Measurements from ENCODE around the gene PGAP6. TPM values are rescaled to one million over a fixed set of nuclear protein-coding genes. Genes with fewer than 3 reads are reported as not detected.
A peak's percentile ranks its signal among the peaks of the same experiment; 100 is the strongest.

The PGAP6 gene
- total and polyA plus RNA-seq, 9 of the 15 experiments (the other 6 are each of a cell fraction or from before 2014, with no cell fraction given) = 0.45 to 50.2 (median 39.3) TPM

DNA sequence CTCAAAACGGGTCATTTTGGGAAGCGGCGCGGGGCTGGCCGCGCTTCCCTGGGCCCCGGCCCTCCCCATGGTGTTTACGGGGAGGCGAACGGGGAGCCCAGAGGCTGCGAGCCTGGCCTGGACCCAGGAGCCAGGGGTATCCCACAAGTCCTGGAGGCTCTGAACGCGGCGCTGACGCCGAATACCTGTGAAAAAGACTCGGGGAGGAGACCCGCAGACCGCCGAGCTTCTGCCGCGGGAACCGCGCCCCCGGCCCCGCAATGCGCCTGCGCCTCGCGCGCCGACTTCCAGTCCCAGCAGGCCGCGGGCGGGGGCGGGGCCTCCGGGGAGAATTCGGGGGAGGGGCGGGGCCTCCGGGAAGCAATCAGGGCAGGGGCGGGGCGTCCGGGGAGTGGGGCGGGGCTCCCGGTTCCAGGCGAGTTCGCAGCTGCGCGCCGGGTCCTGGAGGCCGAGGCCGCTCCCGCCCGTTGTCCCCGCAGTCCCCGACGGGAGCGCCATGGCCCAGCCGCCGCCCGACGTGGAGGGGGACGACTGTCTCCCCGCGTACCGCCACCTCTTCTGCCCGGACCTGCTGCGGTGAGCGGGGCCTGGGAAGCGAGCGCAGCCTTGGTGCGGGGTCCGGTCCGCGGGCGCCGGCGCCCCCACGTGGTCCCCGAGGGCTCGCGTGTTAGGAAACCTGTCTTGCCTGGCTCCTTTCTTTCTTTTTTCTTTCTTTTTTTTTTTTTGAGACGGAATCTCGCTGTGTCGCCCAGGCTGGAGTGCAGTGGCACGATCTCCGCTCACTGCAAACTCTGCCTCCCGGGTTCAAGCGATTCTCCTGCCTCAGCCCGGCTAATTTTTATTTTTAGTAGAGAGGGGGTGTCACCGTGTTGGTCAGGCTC is 19.9 kb upstream of the PGAP6 start, which contains the start of gene DECR2 (continued):
- TF ChIP-seq, protein P1, sequence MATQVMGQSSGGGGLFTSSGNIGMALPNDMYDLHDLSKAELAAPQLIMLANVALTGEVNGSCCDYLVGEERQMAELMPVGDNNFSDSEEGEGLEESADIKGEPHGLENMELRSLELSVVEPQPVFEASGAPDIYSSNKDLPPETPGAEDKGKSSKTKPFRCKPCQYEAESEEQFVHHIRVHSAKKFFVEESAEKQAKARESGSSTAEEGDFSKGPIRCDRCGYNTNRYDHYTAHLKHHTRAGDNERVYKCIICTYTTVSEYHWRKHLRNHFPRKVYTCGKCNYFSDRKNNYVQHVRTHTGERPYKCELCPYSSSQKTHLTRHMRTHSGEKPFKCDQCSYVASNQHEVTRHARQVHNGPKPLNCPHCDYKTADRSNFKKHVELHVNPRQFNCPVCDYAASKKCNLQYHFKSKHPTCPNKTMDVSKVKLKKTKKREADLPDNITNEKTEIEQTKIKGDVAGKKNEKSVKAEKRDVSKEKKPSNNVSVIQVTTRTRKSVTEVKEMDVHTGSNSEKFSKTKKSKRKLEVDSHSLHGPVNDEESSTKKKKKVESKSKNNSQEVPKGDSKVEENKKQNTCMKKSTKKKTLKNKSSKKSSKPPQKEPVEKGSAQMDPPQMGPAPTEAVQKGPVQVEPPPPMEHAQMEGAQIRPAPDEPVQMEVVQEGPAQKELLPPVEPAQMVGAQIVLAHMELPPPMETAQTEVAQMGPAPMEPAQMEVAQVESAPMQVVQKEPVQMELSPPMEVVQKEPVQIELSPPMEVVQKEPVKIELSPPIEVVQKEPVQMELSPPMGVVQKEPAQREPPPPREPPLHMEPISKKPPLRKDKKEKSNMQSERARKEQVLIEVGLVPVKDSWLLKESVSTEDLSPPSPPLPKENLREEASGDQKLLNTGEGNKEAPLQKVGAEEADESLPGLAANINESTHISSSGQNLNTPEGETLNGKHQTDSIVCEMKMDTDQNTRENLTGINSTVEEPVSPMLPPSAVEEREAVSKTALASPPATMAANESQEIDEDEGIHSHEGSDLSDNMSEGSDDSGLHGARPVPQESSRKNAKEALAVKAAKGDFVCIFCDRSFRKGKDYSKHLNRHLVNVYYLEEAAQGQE (IDR thresholded peaks at IDR 0.05; ENCODE audit: borderline replicate concordance) = peak; percentile 65
- TF ChIP-seq, protein P1 (CRISPR knock-in tag; IDR thresholded peaks at IDR 0.05; ENCODE audit: low read depth) = no peak
- TF ChIP-seq, protein P2, sequence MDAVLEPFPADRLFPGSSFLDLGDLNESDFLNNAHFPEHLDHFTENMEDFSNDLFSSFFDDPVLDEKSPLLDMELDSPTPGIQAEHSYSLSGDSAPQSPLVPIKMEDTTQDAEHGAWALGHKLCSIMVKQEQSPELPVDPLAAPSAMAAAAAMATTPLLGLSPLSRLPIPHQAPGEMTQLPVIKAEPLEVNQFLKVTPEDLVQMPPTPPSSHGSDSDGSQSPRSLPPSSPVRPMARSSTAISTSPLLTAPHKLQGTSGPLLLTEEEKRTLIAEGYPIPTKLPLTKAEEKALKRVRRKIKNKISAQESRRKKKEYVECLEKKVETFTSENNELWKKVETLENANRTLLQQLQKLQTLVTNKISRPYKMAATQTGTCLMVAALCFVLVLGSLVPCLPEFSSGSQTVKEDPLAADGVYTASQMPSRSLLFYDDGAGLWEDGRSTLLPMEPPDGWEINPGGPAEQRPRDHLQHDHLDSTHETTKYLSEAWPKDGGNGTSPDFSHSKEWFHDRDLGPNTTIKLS (IDR thresholded peaks at IDR 0.05; ENCODE audit: borderline replicate concordance, low read depth) = peak; percentile 27; the same call in 1 of the 2 replicates
- TF ChIP-seq SAFB (IDR thresholded peaks at IDR 0.05; ENCODE audit: borderline replicate concordance, low read depth, low read length) = 0 out of 2 replicates have a peak, but pooled peaks have one; percentile 41
- TF ChIP-seq ZFX (CRISPR knock-in tag; IDR thresholded peaks at IDR 0.05) = peak; percentile 94
- TF ChIP-seq RBFOX2 (IDR thresholded peaks at IDR 0.05; ENCODE audit: low read depth, low read length) = peak; percentile 89
- peak; percentile 53; the same call in 1 of the 2 replicates for TF ChIP-seq PHB2 (IDR thresholded peaks at IDR 0.05; ENCODE audit: low read depth)
- TF ChIP-seq ZBTB17 (CRISPR knock-in tag; IDR thresholded peaks at IDR 0.05) = peak; percentile 27; the same call in 1 of the 2 replicates
- 0 out of 2 replicates have a peak, but pooled peaks have one; percentile 30 for TF ChIP-seq ZNF830 (CRISPR knock-in tag; IDR thresholded peaks at IDR 0.05)
- TF ChIP-seq TBP (optimal IDR thresholded peaks at IDR 0.05; ENCODE audit: low read depth, low read length) = peak; percentile 63
- TF ChIP-seq, protein P3, sequence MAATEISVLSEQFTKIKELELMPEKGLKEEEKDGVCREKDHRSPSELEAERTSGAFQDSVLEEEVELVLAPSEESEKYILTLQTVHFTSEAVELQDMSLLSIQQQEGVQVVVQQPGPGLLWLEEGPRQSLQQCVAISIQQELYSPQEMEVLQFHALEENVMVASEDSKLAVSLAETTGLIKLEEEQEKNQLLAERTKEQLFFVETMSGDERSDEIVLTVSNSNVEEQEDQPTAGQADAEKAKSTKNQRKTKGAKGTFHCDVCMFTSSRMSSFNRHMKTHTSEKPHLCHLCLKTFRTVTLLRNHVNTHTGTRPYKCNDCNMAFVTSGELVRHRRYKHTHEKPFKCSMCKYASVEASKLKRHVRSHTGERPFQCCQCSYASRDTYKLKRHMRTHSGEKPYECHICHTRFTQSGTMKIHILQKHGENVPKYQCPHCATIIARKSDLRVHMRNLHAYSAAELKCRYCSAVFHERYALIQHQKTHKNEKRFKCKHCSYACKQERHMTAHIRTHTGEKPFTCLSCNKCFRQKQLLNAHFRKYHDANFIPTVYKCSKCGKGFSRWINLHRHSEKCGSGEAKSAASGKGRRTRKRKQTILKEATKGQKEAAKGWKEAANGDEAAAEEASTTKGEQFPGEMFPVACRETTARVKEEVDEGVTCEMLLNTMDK (IDR thresholded peaks at IDR 0.05; ENCODE audit: borderline replicate concordance, insufficient read depth, low read depth, low read length, poor library complexity, severe bottlenecking) = peak; percentile 68
- no peak for TF ChIP-seq LCOR (CRISPR knock-in tag; IDR thresholded peaks at IDR 0.05)
- TF ChIP-seq SRF (CRISPR knock-in tag; IDR thresholded peaks at IDR 0.05) = 0 out of 4 replicates have a peak, but pooled peaks of 1 of the 2 experiments have one; percentile 22
- 0 out of 2 replicates have a peak, but pooled peaks have one; percentile 49 for TF ChIP-seq NR2F6 (CRISPR knock-in tag; IDR thresholded peaks at IDR 0.05)
- TF ChIP-seq NBN (IDR thresholded peaks at IDR 0.05; ENCODE audit: low read depth) = peak; percentile 71; the same call in 1 of the 2 replicates

Measured in K562 (cell line).